ENCODE results near the gene CTTNBP2.

GRCh38 chr7:117818232-117818631 is 55.0 kb downstream of the CTTNBP2 start:
- TF ChIP-seq ELK1 (IDR thresholded peaks at IDR 0.05; ENCODE audit: low read depth, low read length) = no peak
- no peak for TF ChIP-seq EP300 (IDR thresholded peaks at IDR 0.05)
- no peak for TF ChIP-seq EHMT2 (IDR thresholded peaks at IDR 0.05; ENCODE audit: low read depth)

All from A549 (cell line).